Right renal cortex interstitium (tissue), 3 donors: Measurements from ENCODE around the gene CABP1. TPM values are rescaled to one million over a fixed set of nuclear protein-coding genes. Genes with fewer than 3 reads are reported as not detected.

ENCODE experiments used
- polyA plus RNA-seq, 3 donors: library from polyadenylated mRNA; unstranded; fragments of 120-200 nt; gene quantifications; one replicate each; pipeline ENCODE4 v1.2.1, GENCODE V29; 2013; ENCODE audit not compliant: insufficient read length in 3 of 3

CABP1 gene
- polyA plus RNA-seq, 3 donors: 5.6 to 6.4 (median 5.8) TPM

Other genes starting within 250 kb of the CABP1 start
- 100 to 1,000 TPM; 293 to 339 (median 323) TPM for gene COX6A1, start 202.5 kb upstream of the CABP1 start, polyA plus RNA-seq
- gene TRIAP1, start 194.2 kb upstream of the CABP1 start, polyA plus RNA-seq: 10 to 100 TPM; 45.7 to 50.4 (median 49.2) TPM
- 10 to 100 TPM; 32.7 to 34.3 (median 33.9) TPM for gene GATC, start 194.2 kb upstream of the CABP1 start, polyA plus RNA-seq
- 100 to 1,000 TPM; 204 to 236 (median 228) TPM for gene SRSF9, start 170.9 kb upstream of the CABP1 start, polyA plus RNA-seq
- 100 to 1,000 TPM; 480 to 578 (median 536) TPM for gene DYNLL1, start 144.5 kb upstream of the CABP1 start, polyA plus RNA-seq
- gene COQ5, start 111.5 kb upstream of the CABP1 start, polyA plus RNA-seq: 10 to 100 TPM; 65.0 to 75.4 (median 68.3) TPM
- 100 to 1,000 TPM; 237 to 303 (median 280) TPM for gene RNF10, start 106.3 kb upstream of the CABP1 start, polyA plus RNA-seq
- gene POP5, start 59.2 kb upstream of the CABP1 start, polyA plus RNA-seq: 10 to 100 TPM; 45.9 to 54.5 (median 47.4) TPM
- 100 to 1,000 TPM; 177 to 191 (median 185) TPM for gene MLEC, start 46.5 kb downstream of the CABP1 start, polyA plus RNA-seq
- 10 to 100 TPM; 77.5 to 88.9 (median 81.4) TPM for gene UNC119B, start 69.8 kb downstream of the CABP1 start, polyA plus RNA-seq
- gene ACADS, start 85.2 kb downstream of the CABP1 start, polyA plus RNA-seq: 10 to 100 TPM; 15.8 to 19.9 (median 16.8) TPM